OCI-LY3 (cell line): ENCODE results near the gene PPARG.

Experiments
- EZH2phosphoT487 ChIP-seq: fragments of 200-600 bp; shearing (Covaris generic); IDR thresholded peaks from 2 replicates; pipeline ENCODE4 v1.6.1; 2018; ENCODE audit warnings: antibody characterized with exemption, mixed run types, low read depth
- TF ChIP-seq, protein P1 (sequence below): fragments of 200-600, 300-600 bp; sonication (generic); IDR thresholded peaks from 2 replicates; pipeline ENCODE4 v1.5.1; 2014; ENCODE audit warnings: antibody characterized with exemption, low read length, low read depth

DNA sequence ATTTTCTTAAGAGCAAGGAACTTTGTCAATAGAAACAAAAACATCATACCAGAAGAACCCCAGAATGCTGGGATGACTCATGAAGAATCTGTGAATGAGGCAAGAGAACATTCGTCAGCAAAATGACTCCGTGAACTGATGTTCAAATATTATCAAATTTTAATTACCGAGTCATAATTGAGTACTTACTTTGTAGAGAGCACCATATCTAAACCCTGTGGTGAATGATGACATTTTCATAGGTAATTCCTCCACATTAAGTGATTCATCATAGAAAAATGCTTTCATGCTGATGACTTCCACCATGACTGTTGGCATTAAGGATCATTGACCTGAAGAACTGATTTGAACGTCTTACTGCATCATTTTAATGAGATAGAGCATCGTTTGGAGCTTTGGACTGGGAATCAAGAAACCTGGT lies 56.3 kb downstream of the PPARG start:
- TF ChIP-seq, protein P1, sequence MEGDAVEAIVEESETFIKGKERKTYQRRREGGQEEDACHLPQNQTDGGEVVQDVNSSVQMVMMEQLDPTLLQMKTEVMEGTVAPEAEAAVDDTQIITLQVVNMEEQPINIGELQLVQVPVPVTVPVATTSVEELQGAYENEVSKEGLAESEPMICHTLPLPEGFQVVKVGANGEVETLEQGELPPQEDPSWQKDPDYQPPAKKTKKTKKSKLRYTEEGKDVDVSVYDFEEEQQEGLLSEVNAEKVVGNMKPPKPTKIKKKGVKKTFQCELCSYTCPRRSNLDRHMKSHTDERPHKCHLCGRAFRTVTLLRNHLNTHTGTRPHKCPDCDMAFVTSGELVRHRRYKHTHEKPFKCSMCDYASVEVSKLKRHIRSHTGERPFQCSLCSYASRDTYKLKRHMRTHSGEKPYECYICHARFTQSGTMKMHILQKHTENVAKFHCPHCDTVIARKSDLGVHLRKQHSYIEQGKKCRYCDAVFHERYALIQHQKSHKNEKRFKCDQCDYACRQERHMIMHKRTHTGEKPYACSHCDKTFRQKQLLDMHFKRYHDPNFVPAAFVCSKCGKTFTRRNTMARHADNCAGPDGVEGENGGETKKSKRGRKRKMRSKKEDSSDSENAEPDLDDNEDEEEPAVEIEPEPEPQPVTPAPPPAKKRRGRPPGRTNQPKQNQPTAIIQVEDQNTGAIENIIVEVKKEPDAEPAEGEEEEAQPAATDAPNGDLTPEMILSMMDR, result no peak
- TF ChIP-seq EZH2phosphoT487, result no peak
